GM12878 (cell line): ENCODE measurements around the gene TTC32.

Source experiments
- BRCA1 ChIP-seq: IDR thresholded peaks from 2 replicates; pipeline ENCODE4 v1.6.1; 2011; ENCODE audit warnings: low read depth, low read length, improper control_type of control experiment
- CHD2 ChIP-seq: IDR thresholded peaks from 2 replicates; pipeline ENCODE4 v1.6.1; 2011; ENCODE audit warnings: low read depth, low read length, improper control_type of control experiment, borderline replicate concordance
- FOS ChIP-seq: IDR thresholded peaks from 3 replicates; pipeline ENCODE4 v1.6.1; 2011; ENCODE audit warnings: borderline replicate concordance; ENCODE audit not compliant: insufficient read length; ENCODE audit errors: extremely low read depth
- MYB ChIP-seq: fragments of 150-350 bp; IDR thresholded peaks from 2 replicates; pipeline ENCODE4 v1.6.1; 2014; ENCODE audit warnings: mild to moderate bottlenecking, low read depth, low read length, borderline replicate concordance
- MYC ChIP-seq: IDR thresholded peaks from 2 replicates; pipeline ENCODE4 v1.6.1; 2011; ENCODE audit warnings: mild to moderate bottlenecking, low read length, moderate library complexity, inconsistent platforms; ENCODE audit not compliant: insufficient read depth, insufficient replicate concordance, insufficient read length, severe bottlenecking
- TAF1 ChIP-seq: IDR thresholded peaks from 2 replicates; pipeline ENCODE4 v1.6.1; 2011; ENCODE audit warnings: mild to moderate bottlenecking, low read depth, low read length, borderline replicate concordance
- TF ChIP-seq, protein P1 (sequence below), 3 experiments: IDR thresholded peaks in 2 of 3; conservative IDR thresholded peaks in 1 of 3; 2 replicates each; pipeline ENCODE4 v1.5.1; 2011; ENCODE audit warnings: low read depth in 3 of 3, low read length in 3 of 3, mild to moderate bottlenecking in 3 of 3, control low read depth in 2 of 3, moderate library complexity in 2 of 3, inconsistent platforms in 1 of 3, mixed read lengths in 1 of 3; ENCODE audit not compliant: control insufficient read depth in 2 of 3, insufficient read depth in 1 of 3; ENCODE audit errors: extremely low read depth in 1 of 3

DNA sequence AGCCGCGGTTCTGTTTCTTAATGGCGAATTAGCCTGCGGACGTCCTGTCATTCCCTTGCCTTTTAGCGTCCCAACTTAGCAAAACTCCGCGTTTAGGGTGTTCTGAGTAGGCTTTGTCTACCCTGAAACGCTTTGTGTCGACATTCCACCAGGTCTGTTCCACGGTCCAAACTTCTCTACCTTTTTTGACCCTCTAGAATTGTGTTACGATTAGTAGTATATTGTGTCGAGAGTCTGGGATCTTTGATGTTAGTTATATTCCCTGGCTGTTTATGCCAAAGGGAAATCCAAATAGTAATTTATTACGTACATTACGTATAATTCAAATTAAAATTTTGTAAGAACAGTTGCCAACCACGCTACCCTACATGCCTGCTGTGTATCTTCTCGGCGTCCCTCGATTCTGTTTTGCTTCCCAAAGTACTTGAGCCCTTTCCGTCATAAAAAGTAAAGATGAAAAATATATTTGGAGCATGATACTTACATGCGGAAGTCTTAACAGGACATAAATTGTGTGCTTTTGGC lies 495 bp upstream of the TTC32 start:
- no peak for TF ChIP-seq BRCA1
- no peak for TF ChIP-seq FOS
- TF ChIP-seq MYC = no peak
- no peak for TF ChIP-seq MYB
- TF ChIP-seq, protein P1, sequence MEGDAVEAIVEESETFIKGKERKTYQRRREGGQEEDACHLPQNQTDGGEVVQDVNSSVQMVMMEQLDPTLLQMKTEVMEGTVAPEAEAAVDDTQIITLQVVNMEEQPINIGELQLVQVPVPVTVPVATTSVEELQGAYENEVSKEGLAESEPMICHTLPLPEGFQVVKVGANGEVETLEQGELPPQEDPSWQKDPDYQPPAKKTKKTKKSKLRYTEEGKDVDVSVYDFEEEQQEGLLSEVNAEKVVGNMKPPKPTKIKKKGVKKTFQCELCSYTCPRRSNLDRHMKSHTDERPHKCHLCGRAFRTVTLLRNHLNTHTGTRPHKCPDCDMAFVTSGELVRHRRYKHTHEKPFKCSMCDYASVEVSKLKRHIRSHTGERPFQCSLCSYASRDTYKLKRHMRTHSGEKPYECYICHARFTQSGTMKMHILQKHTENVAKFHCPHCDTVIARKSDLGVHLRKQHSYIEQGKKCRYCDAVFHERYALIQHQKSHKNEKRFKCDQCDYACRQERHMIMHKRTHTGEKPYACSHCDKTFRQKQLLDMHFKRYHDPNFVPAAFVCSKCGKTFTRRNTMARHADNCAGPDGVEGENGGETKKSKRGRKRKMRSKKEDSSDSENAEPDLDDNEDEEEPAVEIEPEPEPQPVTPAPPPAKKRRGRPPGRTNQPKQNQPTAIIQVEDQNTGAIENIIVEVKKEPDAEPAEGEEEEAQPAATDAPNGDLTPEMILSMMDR (IDR thresholded peaks at IDR 0.05 in 2 of 3, conservative IDR thresholded peaks at IDR 0.05 in 1 of 3; ENCODE audit: control insufficient read depth in 2 of 3, extremely low read depth in 1 of 3, insufficient read depth in 1 of 3, low read depth in 3 of 3, low read length in 3 of 3) = no peak
- no peak for TF ChIP-seq TAF1
- TF ChIP-seq CHD2 = no peak
